ENCODE data around the gene AKIRIN2.

DNA sequence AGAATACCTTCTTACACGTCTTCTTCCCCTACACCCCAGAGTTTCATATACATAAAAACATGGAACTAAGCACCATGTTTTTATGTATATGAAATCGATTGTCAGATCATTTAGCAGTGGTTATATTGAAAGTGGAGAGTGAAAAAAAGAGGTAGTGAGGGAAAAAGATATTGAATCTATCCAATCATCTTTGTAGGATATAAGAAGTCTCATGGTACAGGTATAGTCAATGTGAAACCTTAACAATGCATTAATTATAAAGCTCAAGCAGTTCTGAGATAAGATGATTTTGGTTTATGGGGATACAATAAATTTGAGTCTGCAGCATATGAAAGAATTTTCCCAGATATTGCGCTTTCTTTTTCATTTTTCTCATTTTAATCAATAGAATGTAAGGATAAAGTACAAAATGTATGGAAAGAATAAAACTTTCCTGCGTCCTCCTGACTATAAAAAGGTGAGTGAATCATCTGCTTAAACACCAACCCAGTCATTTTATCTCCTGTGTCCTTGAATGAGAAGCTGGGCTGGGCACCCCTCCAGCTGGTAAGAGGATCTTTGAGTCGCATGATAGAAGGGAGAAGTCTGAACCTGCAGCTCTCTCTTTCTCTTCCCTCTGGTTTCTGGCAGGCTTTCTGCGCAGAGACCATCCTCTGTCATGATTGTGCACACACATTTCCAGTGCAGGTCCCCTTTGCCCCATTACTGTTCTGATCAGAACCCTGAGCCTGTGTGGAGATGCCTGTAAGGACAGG is 28.1 kb upstream of the AKIRIN2 start:
- TF ChIP-seq KLF12 (CRISPR knock-in tag; IDR thresholded peaks at IDR 0.05; ENCODE audit: borderline replicate concordance) (no peak), ELF1 (CRISPR knock-in tag; IDR thresholded peaks at IDR 0.05) (no peak)
- TF ChIP-seq, protein P1, sequence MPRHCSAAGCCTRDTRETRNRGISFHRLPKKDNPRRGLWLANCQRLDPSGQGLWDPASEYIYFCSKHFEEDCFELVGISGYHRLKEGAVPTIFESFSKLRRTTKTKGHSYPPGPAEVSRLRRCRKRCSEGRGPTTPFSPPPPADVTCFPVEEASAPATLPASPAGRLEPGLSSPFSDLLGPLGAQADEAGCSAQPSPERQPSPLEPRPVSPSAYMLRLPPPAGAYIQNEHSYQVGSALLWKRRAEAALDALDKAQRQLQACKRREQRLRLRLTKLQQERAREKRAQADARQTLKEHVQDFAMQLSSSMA (CRISPR knock-in tag; IDR thresholded peaks at IDR 0.05) = no peak
- TF ChIP-seq, protein P2, sequence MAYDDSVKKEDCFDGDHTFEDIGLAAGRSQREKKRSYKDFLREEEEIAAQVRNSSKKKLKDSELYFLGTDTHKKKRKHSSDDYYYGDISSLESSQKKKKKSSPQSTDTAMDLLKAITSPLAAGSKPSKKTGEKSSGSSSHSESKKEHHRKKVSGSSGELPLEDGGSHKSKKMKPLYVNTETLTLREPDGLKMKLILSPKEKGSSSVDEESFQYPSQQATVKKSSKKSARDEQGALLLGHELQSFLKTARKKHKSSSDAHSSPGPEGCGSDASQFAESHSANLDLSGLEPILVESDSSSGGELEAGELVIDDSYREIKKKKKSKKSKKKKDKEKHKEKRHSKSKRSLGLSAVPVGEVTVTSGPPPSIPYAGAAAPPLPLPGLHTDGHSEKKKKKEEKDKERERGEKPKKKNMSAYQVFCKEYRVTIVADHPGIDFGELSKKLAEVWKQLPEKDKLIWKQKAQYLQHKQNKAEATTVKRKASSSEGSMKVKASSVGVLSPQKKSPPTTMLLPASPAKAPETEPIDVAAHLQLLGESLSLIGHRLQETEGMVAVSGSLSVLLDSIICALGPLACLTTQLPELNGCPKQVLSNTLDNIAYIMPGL (CRISPR knock-in tag; IDR thresholded peaks at IDR 0.05; ENCODE audit: borderline replicate concordance in 1 of 2, low read depth in 1 of 2) = no peak
- TF ChIP-seq, protein P3, sequence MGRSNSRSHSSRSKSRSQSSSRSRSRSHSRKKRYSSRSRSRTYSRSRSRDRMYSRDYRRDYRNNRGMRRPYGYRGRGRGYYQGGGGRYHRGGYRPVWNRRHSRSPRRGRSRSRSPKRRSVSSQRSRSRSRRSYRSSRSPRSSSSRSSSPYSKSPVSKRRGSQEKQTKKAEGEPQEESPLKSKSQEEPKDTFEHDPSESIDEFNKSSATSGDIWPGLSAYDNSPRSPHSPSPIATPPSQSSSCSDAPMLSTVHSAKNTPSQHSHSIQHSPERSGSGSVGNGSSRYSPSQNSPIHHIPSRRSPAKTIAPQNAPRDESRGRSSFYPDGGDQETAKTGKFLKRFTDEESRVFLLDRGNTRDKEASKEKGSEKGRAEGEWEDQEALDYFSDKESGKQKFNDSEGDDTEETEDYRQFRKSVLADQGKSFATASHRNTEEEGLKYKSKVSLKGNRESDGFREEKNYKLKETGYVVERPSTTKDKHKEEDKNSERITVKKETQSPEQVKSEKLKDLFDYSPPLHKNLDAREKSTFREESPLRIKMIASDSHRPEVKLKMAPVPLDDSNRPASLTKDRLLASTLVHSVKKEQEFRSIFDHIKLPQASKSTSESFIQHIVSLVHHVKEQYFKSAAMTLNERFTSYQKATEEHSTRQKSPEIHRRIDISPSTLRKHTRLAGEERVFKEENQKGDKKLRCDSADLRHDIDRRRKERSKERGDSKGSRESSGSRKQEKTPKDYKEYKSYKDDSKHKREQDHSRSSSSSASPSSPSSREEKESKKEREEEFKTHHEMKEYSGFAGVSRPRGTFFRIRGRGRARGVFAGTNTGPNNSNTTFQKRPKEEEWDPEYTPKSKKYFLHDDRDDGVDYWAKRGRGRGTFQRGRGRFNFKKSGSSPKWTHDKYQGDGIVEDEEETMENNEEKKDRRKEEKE (IDR thresholded peaks at IDR 0.05) = no peak
